ENCODE results near the gene PLGLB1.
"Not testable (repeated sequence)": the region's sequence is repeated elsewhere in the genome, so short reads cannot be mapped to it uniquely, and the experiment has no call there.

- not testable (repeated sequence) for TF ChIP-seq CTCF (IDR thresholded peaks at IDR 0.05; ENCODE audit: insufficient read depth, low read length, poor library complexity, severe bottlenecking); EZH2phosphoT487 (conservative IDR thresholded peaks at IDR 0.05; ENCODE audit: low read length)
These were observed 601 bp downstream of the PLGLB1 start for GRCh38 chr2:87021043-87021442.

All from SU-DHL-6 (cell line).